GM21528 (cell line): ENCODE measurements around the gene SRY.
"Not testable (repeated sequence)": the region's sequence is repeated elsewhere in the genome, so short reads cannot be mapped to it uniquely, and the experiment has no call there.

ENCODE experiments used
- ATAC-seq: cut with Tn5 transposase; IDR thresholded peaks from one replicate; pipeline ENCODE4 v1.9.1; 2021; ENCODE audit warnings: mild to moderate bottlenecking, moderate library complexity; ENCODE audit not compliant: unreplicated experiment, low FRiP score

Gene SRY

GRCh38 chrY:2787600-2787999 is at the start of gene SRY:
Gene SRY (minus strand): TSS chrY:2787682. CDS start chrY:2787603, 79 bp downstream.
- ATAC-seq, result no peak

- ATAC-seq, result no peak
These were observed 49.6 kb upstream of the SRY start for GRCh38 chrY:2837078-2837477.

- no peak for ATAC-seq
These were observed 47.7 kb upstream of the SRY start for GRCh38 chrY:2835230-2835629.

GRCh38 chrY:2828497-2828896 is 41.0 kb upstream of the SRY start:
- no peak for ATAC-seq

- no peak for ATAC-seq
These were observed 37.0 kb upstream of the SRY start for GRCh38 chrY:2824471-2824870.

GRCh38 chrY:2817146-2817896 is 29.8 kb upstream of the SRY start:
- ATAC-seq, result not testable (repeated sequence)

GRCh38 chrY:2800246-2800645 is 12.8 kb upstream of the SRY start:
- no peak for ATAC-seq

GRCh38 chrY:2797991-2798390 is 10.5 kb upstream of the SRY start:
- ATAC-seq, result no peak

GRCh38 chrY:2796977-2797523 is 9.6 kb upstream of the SRY start:
- no peak for ATAC-seq

- ATAC-seq, result no peak
These were observed 2.3 kb upstream of the SRY start for GRCh38 chrY:2789756-2790155.

GRCh38 chrY:2786876-2787512 is 488 bp downstream of the SRY start:
- no peak for ATAC-seq
